K562 (cell line): ENCODE data around the gene NIFK. TPM values are rescaled to one million over a fixed set of nuclear protein-coding genes. Genes with fewer than 3 reads are reported as not detected.

Source experiments
- ATAC-seq: fragments of 200-7000 bp; cut with Tn5 transposase; 3 replicates; pipeline ENCODE4 v1.9.1; 2020; ENCODE audit warnings: moderate library complexity
- BruUV-seq: library from RNA; stranded (reverse); fragments of 400-500 nt; replicated peaks from 2 replicates; lab custom pipeline; 2021; lab: Mats Ljungman, UMichigan
- CTCF ChIA-PET: fragments of 300-600 bp; formaldehyde crosslinking; extraction: SDS; loops from one replicate; lab custom pipeline; 2021; ENCODE audit warnings: low intra/inter-chr PET ratio; lab: Yijun Ruan, JAX
- POLR2A ChIA-PET: fragments of 300-600, 350-650 bp; sonication (Branson Sonifier 250); formaldehyde crosslinking; extraction: SDS; loops from one replicate; lab custom pipeline; 2021; ENCODE audit warnings: antibody characterized with exemption, inconsistent platforms; lab: Yijun Ruan, JAX
- DNase-seq, 4 experiments: peaks; one replicate each; pipeline versions ENCODE4 v3.0.0 to v3.0.0-alpha.2; 2011 to 2018; ENCODE audit warnings: low spot score in 3 of 4, mixed read lengths in 3 of 4; ENCODE audit errors: extremely low read depth in 1 of 4
- FAIRE-seq: peaks from 2 replicates; lab custom pipeline; 2011; peaks lifted over from hg19 to GRCh38; lab: Jason Lieb, UNC
- H2AFZ ChIP-seq: 2 replicates; pipeline ENCODE4 v1.6.0; 2011; ENCODE audit warnings: low read depth, low read length, control low read depth, inconsistent platforms
- H3K27ac ChIP-seq: fragments of 200-600 bp; 3 replicates; pipeline ENCODE4 v1.8.0; 2011; ENCODE audit warnings: low read depth, mild to moderate bottlenecking, control low read depth, inconsistent platforms, low read length, moderate library complexity, mixed read lengths; ENCODE audit errors: extremely low read depth
- H3K27me3 ChIP-seq, 2 experiments: fragments of 300-600 bp in 1 of 2; 2 replicates in 1 of 2; 3 replicates in 1 of 2; pipeline versions ENCODE4 v1.6.0 to v1.8.0; 2011; ENCODE audit warnings: inconsistent platforms in 2 of 2, low read length in 2 of 2, mild to moderate bottlenecking in 1 of 2, mixed read lengths in 1 of 2, moderate library complexity in 1 of 2; ENCODE audit not compliant: control insufficient read depth in 2 of 2, insufficient read depth in 2 of 2
- H3K36me3 ChIP-seq: fragments of 300-600 bp; 3 replicates; pipeline ENCODE4 v1.8.0; 2011; ENCODE audit warnings: mild to moderate bottlenecking, low read length, inconsistent platforms; ENCODE audit not compliant: control insufficient read depth, insufficient read depth
- H3K4me1 ChIP-seq, 2 experiments: fragments of 200-600 bp in 1 of 2; replicated peaks in 1 of 2; 2 replicates in 1 of 2; 3 replicates in 1 of 2; pipeline versions ENCODE4 v1.5.1 to v1.8.0; 2011; ENCODE audit warnings: inconsistent platforms in 2 of 2, low read length in 2 of 2, mild to moderate bottlenecking in 1 of 2, mixed read lengths in 1 of 2, moderate library complexity in 1 of 2; ENCODE audit not compliant: control insufficient read depth in 2 of 2, insufficient read depth in 2 of 2
- H3K4me2 ChIP-seq: 2 replicates; pipeline ENCODE4 v1.6.1; 2011; ENCODE audit warnings: low read length, control low read depth, inconsistent platforms, mixed read lengths; ENCODE audit not compliant: insufficient read depth
- H3K4me3 ChIP-seq: fragments of 200-600 bp; sonication (generic), shearing (Covaris generic); 2 replicates; pipeline ENCODE4 v1.5.1; 2016; ENCODE audit warnings: control low read depth, inconsistent platforms
- H3K79me2 ChIP-seq: fragments of 200-600 bp; 3 replicates; pipeline ENCODE4 v1.8.0; 2011; ENCODE audit warnings: low read length, inconsistent platforms; ENCODE audit not compliant: control insufficient read depth, insufficient read depth
- H3K9ac ChIP-seq, 2 experiments: 2 replicates each; pipeline versions ENCODE4 v1.6.0 to v1.6.1; 2011; ENCODE audit warnings: low read depth in 2 of 2, low read length in 2 of 2, control low read depth in 1 of 2, inconsistent platforms in 1 of 2, mild to moderate bottlenecking in 1 of 2, mixed read lengths in 1 of 2; ENCODE audit not compliant: insufficient read depth in 1 of 2
- H3K9me1 ChIP-seq: one replicate; pipeline ENCODE4 v1.6.0; 2011; ENCODE audit warnings: inconsistent platforms, mild to moderate bottlenecking, low read length, moderate library complexity; ENCODE audit not compliant: control insufficient read depth, insufficient read depth
- H3K9me3 ChIP-seq: replicated peaks from 2 replicates; pipeline ENCODE4 v1.5.1; 2011; ENCODE audit warnings: low read depth, low read length, inconsistent platforms; ENCODE audit not compliant: control insufficient read depth, insufficient read depth
- H4K20me1 ChIP-seq: replicated peaks from 2 replicates; pipeline ENCODE4 v1.6.1; 2011; ENCODE audit warnings: low read length, inconsistent platforms, mixed read lengths; ENCODE audit not compliant: control insufficient read depth, insufficient read depth
- ARID1B ChIP-seq: fragments of 450-650 bp; IDR thresholded peaks from 2 replicates; pipeline ENCODE4 v1.6.1; 2016; ENCODE audit warnings: antibody characterized with exemption, mild to moderate bottlenecking, inconsistent platforms
- CBX5 ChIP-seq: IDR thresholded peaks from 2 replicates; pipeline ENCODE4 v1.6.1; 2014; ENCODE audit warnings: low read depth, borderline replicate concordance
- GABPB1 ChIP-seq: sonication (generic); formaldehyde crosslinking; IDR thresholded peaks from 2 replicates; pipeline ENCODE4 v1.8.0; 2022; ENCODE audit warnings: mild to moderate bottlenecking, missing genetic modification reagents
- HCFC1 ChIP-seq: IDR thresholded peaks from 2 replicates; pipeline ENCODE4 v1.6.1; 2012; ENCODE audit warnings: low read depth, low read length, improper control_type of control experiment
- MAFK ChIP-seq: IDR thresholded peaks from 2 replicates; pipeline ENCODE4 v1.6.1; 2011; ENCODE audit warnings: low read length, improper control_type of control experiment
- PHF8 ChIP-seq: fragments of 200-600 bp; sonication (generic); IDR thresholded peaks from 2 replicates; pipeline ENCODE4 v1.6.1; 2012; ENCODE audit warnings: mixed run types, mild to moderate bottlenecking, inconsistent platforms, low read length, moderate library complexity, borderline replicate concordance
- RAD21 ChIP-seq, 2 experiments: fragments of 250-450 bp in 1 of 2; fragments of 450-650 bp in 1 of 2; sonication (Bioruptor Pico) in 1 of 2; formaldehyde crosslinking in 1 of 2; IDR thresholded peaks in 1 of 2; conservative IDR thresholded peaks in 1 of 2; 2 replicates each; pipeline versions ENCODE4 v1.4.0 to v1.8.0; 2020 to 2022; ENCODE audit warnings: mild to moderate bottlenecking in 2 of 2, moderate library complexity in 1 of 2
- RFX1 ChIP-seq: fragments of 450-650 bp; IDR thresholded peaks from 2 replicates; pipeline ENCODE4 v1.6.1; 2016; ENCODE audit warnings: mild to moderate bottlenecking, moderate library complexity
- SREBF2 ChIP-seq: sonication (generic); formaldehyde crosslinking; IDR thresholded peaks from 2 replicates; pipeline ENCODE4 v1.4.0; 2020; ENCODE audit warnings: mild to moderate bottlenecking, missing genetic modification reagents
- YBX1 ChIP-seq: fragments of 450-650 bp; IDR thresholded peaks from 2 replicates; pipeline ENCODE4 v1.7.1; 2016; ENCODE audit warnings: mild to moderate bottlenecking
- ZNF146 ChIP-seq: IDR thresholded peaks from one replicate; pipeline ENCODE4 v1.6.1; 2018; ENCODE audit warnings: missing compliant biosample characterization; ENCODE audit not compliant: unreplicated experiment
- ZNF263 ChIP-seq: sonication (generic); formaldehyde crosslinking; IDR thresholded peaks from 2 replicates; pipeline ENCODE4 v1.8.0; 2022; ENCODE audit warnings: mild to moderate bottlenecking, missing genetic modification reagents, borderline replicate concordance
- ZNF431 ChIP-seq: sonication (generic); formaldehyde crosslinking; IDR thresholded peaks from 2 replicates; pipeline ENCODE4 v1.8.0; 2022; ENCODE audit warnings: mild to moderate bottlenecking, missing genetic modification reagents
- ZNF551 ChIP-seq: fragments of 250-450 bp; sonication (Bioruptor Pico); IDR thresholded peaks from 2 replicates; pipeline ENCODE4 v1.5.0; 2021; ENCODE audit warnings: mild to moderate bottlenecking, moderate library complexity
- ZZZ3 ChIP-seq: fragments of 450-650 bp; IDR thresholded peaks from 2 replicates; pipeline ENCODE4 v1.6.1; 2016; ENCODE audit warnings: antibody characterized with exemption, mild to moderate bottlenecking, moderate library complexity
- WGBS: fragments of 100-300 bp; shearing (Covaris generic); methylation state at CpG from one replicate; pipeline ENCODE4 v1.1.6; 2016; ENCODE audit warnings: low coverage, mixed read lengths; ENCODE audit not compliant: insufficient coverage; ENCODE audit errors: missing lambda C conversion rate; 5-methylcytosine and 5-hydroxymethylcytosine counted together
- in situ Hi-C: fragments of 300-500 bp; cut with MboI; formaldehyde crosslinking; loops from 4 replicates; pipeline ENCODE4 v1.15.0; 2018; ENCODE audit warnings: inconsistent platforms, mixed read lengths
- intact Hi-C: fragments of 100-400 bp; cut with micrococcal nuclease; formaldehyde crosslinking; loops from 2 replicates; pipeline ENCODE4 v1.14.2; 2022
- polyA plus RNA-seq, 8 experiments: library from polyadenylated mRNA; depleted of rRNA in 4 of 8; stranded (reverse) in 5 of 8; unstranded in 3 of 8; fragments of >200 nt; fragmentation: Nextera tagmentation in 2 of 8; fragmentation: Illumina TruSeq in 1 of 8; extraction: Ambion mirVana in 2 of 8; extraction: Trizol in 1 of 8; gene quantifications; 2 replicates each; pipeline versions ENCODE4 v1.2.1 to v1.2.3, GENCODE V29; 2011 to 2014; ENCODE audit warnings: inconsistent platforms in 1 of 8, missing spikeins in 1 of 8
- total RNA-seq, 7 experiments: library from RNA; depleted of rRNA in 6 of 7; stranded (reverse); fragments of >200 nt in 6 of 7; fragmentation: Illumina TruSeq in 2 of 7; extraction: Trizol in 2 of 7; gene quantifications; 2 replicates each; pipeline versions ENCODE4 v1.2.1 to v1.2.3, GENCODE V29; 2011 to 2021; ENCODE audit warnings: low replicate concordance in 1 of 7
- TF ChIP-seq, protein P1 (sequence below): sonication (generic); formaldehyde crosslinking; IDR thresholded peaks from 2 replicates; pipeline ENCODE4 v1.8.0; 2022; ENCODE audit warnings: mild to moderate bottlenecking, missing genetic modification reagents, borderline replicate concordance
- TF ChIP-seq, protein P2 (sequence below): fragments of 450-650 bp; IDR thresholded peaks from 2 replicates; pipeline ENCODE4 v1.6.1; 2016; ENCODE audit warnings: mild to moderate bottlenecking

Gene NIFK
- total and polyA plus RNA-seq, 9 of the 15 experiments (the other 6 are each of a cell fraction or from before 2014, with no cell fraction given): 60.2 to 426 (median 183) TPM

DNA sequence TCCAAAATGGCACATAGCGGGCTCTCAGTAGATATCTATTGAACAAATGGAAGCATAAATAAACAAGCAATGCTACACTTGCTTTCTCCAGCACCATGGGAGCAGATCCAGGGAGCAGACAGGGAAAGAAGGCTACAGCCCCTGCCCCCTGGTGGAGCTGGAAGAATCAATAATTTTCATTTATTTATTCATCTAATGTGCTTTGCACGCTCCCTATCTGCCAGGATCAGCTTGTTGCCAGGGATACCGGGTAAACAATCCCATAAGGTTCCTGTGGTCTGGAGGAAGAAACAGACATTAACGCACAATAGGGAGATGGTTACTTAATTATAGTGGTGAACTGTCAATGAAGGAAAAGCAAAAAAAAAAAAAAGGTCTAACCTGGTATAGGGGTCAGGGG is 47.3 kb downstream of the NIFK start (continued):
- peak; percentile 83 for TF ChIP-seq RFX1

DNA sequence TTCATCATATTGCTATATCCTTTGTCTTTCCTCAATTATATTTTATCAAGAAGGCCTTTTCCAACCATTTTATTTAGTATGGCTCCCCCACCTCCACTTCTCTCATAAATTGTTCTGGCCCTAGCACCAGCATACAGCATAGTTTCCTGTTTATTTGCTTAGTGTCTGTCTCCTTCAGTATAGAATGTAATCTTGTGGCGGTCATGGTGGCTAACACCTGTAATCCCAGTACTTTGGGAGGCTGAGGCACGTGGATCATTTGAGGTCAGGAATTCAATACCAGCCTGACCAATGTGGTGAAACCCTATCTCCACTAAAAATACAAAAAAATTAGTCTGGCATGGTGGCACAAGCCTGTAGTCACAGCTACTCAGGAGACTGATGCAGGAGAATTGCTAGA is 47.9 kb downstream of the NIFK start:
- ChIA-PET CTCF (no interaction called here), POLR2A (interaction anchor here (1.2 to 1.4 kb wide), 2 partner anchors 40 to 158 kb away, joined by 5 to 8 read pairs; partner anchors contain the start of genes CLASP1 and RNU4ATAC)
- Histone ChIP-seq H3K36me3 (no peaks in the 10 kb centered on the region), H3K27me3 (no peaks in the 10 kb centered on the region), H3K9ac (no peak overlapping the region), H3K79me2 (no peaks in the 10 kb centered on the region), H3K9me3 (no peaks in the 10 kb centered on the region), H3K4me3 (no peak overlapping the region), H3K4me2 (no peak overlapping the region), H4K20me1 (no peaks in the 10 kb centered on the region), H2AFZ (no peak overlapping the region), H3K27ac (no peak overlapping the region)
- FAIRE-seq: no peak
- 74% methylated on average over 2 of the region's 2 CpGs for WGBS
- DNase-seq: no peak
- ATAC-seq: no peak
- intact Hi-C loops: no loop called here
- no peak for TF ChIP-seq RAD21 (CRISPR knock-in tag; conservative IDR thresholded peaks at IDR 0.05 in 1 of 2, IDR thresholded peaks at IDR 0.05 in 1 of 2)
- TF ChIP-seq ARID1B: no peak
- no peak for TF ChIP-seq ZNF263 (CRISPR knock-in tag)
- no peak for TF ChIP-seq ZNF551 (CRISPR knock-in tag)
- no peak for TF ChIP-seq PHF8
- TF ChIP-seq, protein P1, sequence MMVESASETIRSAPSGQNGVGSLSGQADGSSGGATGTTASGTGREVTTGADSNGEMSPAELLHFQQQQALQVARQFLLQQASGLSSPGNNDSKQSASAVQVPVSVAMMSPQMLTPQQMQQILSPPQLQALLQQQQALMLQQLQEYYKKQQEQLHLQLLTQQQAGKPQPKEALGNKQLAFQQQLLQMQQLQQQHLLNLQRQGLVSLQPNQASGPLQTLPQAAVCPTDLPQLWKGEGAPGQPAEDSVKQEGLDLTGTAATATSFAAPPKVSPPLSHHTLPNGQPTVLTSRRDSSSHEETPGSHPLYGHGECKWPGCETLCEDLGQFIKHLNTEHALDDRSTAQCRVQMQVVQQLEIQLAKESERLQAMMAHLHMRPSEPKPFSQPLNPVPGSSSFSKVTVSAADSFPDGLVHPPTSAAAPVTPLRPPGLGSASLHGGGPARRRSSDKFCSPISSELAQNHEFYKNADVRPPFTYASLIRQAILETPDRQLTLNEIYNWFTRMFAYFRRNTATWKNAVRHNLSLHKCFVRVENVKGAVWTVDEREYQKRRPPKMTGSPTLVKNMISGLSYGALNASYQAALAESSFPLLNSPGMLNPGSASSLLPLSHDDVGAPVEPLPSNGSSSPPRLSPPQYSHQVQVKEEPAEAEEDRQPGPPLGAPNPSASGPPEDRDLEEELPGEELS (CRISPR knock-in tag): no peak
- no peak for TF ChIP-seq YBX1
- TF ChIP-seq SREBF2 (CRISPR knock-in tag): no peak
- TF ChIP-seq CBX5: no peak
- TF ChIP-seq MAFK: no peak
- TF ChIP-seq ZZZ3: no peak
- no peak for TF ChIP-seq ZNF146 (CRISPR knock-in tag)
- no peak for TF ChIP-seq HCFC1
- no peak for TF ChIP-seq GABPB1 (CRISPR knock-in tag)
- no peak for TF ChIP-seq ZNF431 (CRISPR knock-in tag)
- TF ChIP-seq, protein P2, sequence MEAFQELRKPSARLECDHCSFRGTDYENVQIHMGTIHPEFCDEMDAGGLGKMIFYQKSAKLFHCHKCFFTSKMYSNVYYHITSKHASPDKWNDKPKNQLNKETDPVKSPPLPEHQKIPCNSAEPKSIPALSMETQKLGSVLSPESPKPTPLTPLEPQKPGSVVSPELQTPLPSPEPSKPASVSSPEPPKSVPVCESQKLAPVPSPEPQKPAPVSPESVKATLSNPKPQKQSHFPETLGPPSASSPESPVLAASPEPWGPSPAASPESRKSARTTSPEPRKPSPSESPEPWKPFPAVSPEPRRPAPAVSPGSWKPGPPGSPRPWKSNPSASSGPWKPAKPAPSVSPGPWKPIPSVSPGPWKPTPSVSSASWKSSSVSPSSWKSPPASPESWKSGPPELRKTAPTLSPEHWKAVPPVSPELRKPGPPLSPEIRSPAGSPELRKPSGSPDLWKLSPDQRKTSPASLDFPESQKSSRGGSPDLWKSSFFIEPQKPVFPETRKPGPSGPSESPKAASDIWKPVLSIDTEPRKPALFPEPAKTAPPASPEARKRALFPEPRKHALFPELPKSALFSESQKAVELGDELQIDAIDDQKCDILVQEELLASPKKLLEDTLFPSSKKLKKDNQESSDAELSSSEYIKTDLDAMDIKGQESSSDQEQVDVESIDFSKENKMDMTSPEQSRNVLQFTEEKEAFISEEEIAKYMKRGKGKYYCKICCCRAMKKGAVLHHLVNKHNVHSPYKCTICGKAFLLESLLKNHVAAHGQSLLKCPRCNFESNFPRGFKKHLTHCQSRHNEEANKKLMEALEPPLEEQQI: no peak
- TF ChIP-seq, all 486 proteins: peak for 0
- no TSS peak for BruUV-seq
- no peaks in the 10 kb centered on the region for H3K9me1 ChIP-seq
- in situ Hi-C loops: no loop called here
- H3K4me1 ChIP-seq: peaks cover 7 to 9% of the 10 kb centered on the region in 2 experiments; a peak in 2 of 5 replicates
